NCI-H526 treated with DMSO at 0.1 percent for 48 hours (cell line): ENCODE data around the gene SLC25A5.

Experiments
- DNase-seq: peaks from one replicate; lab custom pipeline; 2025; lab: John Stamatoyannopoulos, UW

The SLC25A5 gene

DNA sequence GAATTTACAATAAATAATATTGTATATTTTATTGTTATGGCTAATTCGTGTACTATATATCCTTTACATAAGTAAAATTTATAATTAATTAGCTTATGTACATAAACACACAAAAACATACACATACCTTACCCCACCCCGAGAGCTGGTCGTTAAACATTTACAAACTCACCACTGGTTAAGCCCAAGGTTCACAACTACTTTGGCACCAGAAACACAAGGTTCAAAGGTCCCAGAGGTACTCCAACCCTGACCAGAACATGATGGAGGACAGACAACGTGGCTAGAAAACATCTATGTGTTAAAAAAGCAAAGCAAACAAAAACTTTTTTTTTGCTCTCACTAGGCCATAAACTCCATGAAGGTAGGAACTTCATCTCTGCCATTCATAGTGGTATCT lies 37.7 kb downstream of the SLC25A5 start:
- no peak for DNase-seq

- DNase-seq, result no peak
Measured at GRCh38 chrX:119507206-119507605, 39.0 kb downstream of the SLC25A5 start.

- peak; percentile 5 for DNase-seq
Measured at GRCh38 chrX:119512146-119512800, 44.0 kb downstream of the SLC25A5 start.

GRCh38 chrX:119516157-119516702 lies 48.0 kb downstream of the SLC25A5 start:
- peak; percentile 46 for DNase-seq

GRCh38 chrX:119518371-119518770 lies 50.1 kb downstream of the SLC25A5 start:
- no peak for DNase-seq
